Measurements from ENCODE around the gene CYFIP2.

GRCh38 chr5:157292599-157292998 lies 26.7 kb downstream of the CYFIP2 start:
- TF ChIP-seq POLR2A (IDR thresholded peaks at IDR 0.05; ENCODE audit: low read depth, low read length), result no peak
- TF ChIP-seq POLR2AphosphoS5 (IDR thresholded peaks at IDR 0.05; ENCODE audit: low read depth, low read length), result no peak
- TF ChIP-seq TAF1 (IDR thresholded peaks at IDR 0.05; ENCODE audit: borderline replicate concordance, low read depth, low read length), result no peak
